ENCODE data around the gene GPBAR1.

- TF ChIP-seq CTCF (IDR thresholded peaks at IDR 0.05): no peak
- TF ChIP-seq POLR2A (IDR thresholded peaks at IDR 0.05): peak; percentile 36 to 74 (median 66)
Observed at GRCh38 chr2:218286570-218287459, 26.0 kb downstream of the GPBAR1 start.

All from body of pancreas (tissue), 4 donors.